ENCODE data around the gene HES3.
A peak's percentile ranks its signal among the peaks of the same experiment; 100 is the strongest.

Gene HES3

GRCh38 chr1:6246497-6247467 is 2.8 kb downstream of the HES3 start:
- peak; percentile 69 for DNase-seq

- no peak for DNase-seq
Measured at GRCh38 chr1:6247651-6248050, 3.7 kb downstream of the HES3 start.

GRCh38 chr1:6248161-6248776 is 4.3 kb downstream of the HES3 start:
- no peak for DNase-seq

GRCh38 chr1:6248932-6249738 is 5.2 kb downstream of the HES3 start:
- no peak for DNase-seq

GRCh38 chr1:6249739-6250689 is 6.0 kb downstream of the HES3 start:
- no peak for DNase-seq

GRCh38 chr1:6251233-6251632 is 7.3 kb downstream of the HES3 start:
- DNase-seq = no peak

- no peak for DNase-seq
Measured at GRCh38 chr1:6251681-6252373, 7.8 kb downstream of the HES3 start.

- DNase-seq = no peak
Measured at GRCh38 chr1:6252374-6252710, 8.4 kb downstream of the HES3 start.

GRCh38 chr1:6253380-6253779 is 9.4 kb downstream of the HES3 start:
- no peak for DNase-seq

- DNase-seq = no peak
Measured at GRCh38 chr1:6254691-6255090, 10.7 kb downstream of the HES3 start.

- DNase-seq = no peak
Measured at GRCh38 chr1:6256645-6257044, 12.7 kb downstream of the HES3 start.

- DNase-seq = no peak
Measured at GRCh38 chr1:6257541-6258069, 13.6 kb downstream of the HES3 start.

- no peak for DNase-seq
Measured at GRCh38 chr1:6258675-6259074, 14.7 kb downstream of the HES3 start.

- no peak for DNase-seq
Measured at GRCh38 chr1:6259491-6260362, 15.7 kb downstream of the HES3 start.

GRCh38 chr1:6260433-6260934 is 16.5 kb downstream of the HES3 start:
- DNase-seq = no peak

- DNase-seq = no peak
Measured at GRCh38 chr1:6260961-6261614, 17.1 kb downstream of the HES3 start, which contains the start of gene GPR153. Gene GPR153, minus strand, starts transcription at chr1:6261098. Its CDS starts 6,193 bp downstream, at chr1:6254905.

GRCh38 chr1:6261615-6261995 is 17.6 kb downstream of the HES3 start:
- no peak for DNase-seq

- no peak for DNase-seq
Measured at GRCh38 chr1:6262555-6263420, 18.8 kb downstream of the HES3 start.

GRCh38 chr1:6263716-6264115 is 19.7 kb downstream of the HES3 start:
- DNase-seq = no peak
